A673 (cell line): ENCODE measurements around the gene TNS1. TPM values are rescaled to one million over a fixed set of nuclear protein-coding genes. Genes with fewer than 3 reads are reported as not detected.

ENCODE experiments used
- BruUV-seq: library from RNA; stranded (reverse); fragments of 400-500 nt; replicated peaks from 2 replicates; lab custom pipeline; 2021; lab: Mats Ljungman, UMichigan
- CTCF ChIA-PET: fragments of 300-600 bp; sonication (Branson Sonifier 250); formaldehyde crosslinking; loops from one replicate; lab custom pipeline; 2022; ENCODE audit warnings: antibody characterized with exemption; lab: Charles Lee
- POLR2A ChIA-PET: fragments of 300-600 bp; sonication (Branson Sonifier 250); formaldehyde crosslinking; loops from one replicate; lab custom pipeline; 2022; ENCODE audit warnings: antibody characterized with exemption; ENCODE audit not compliant: low non-redundant PET; lab: Charles Lee
- DNase-seq: peaks from one replicate; pipeline ENCODE4 v3.0.0-alpha.2; 2015; ENCODE audit warnings: low spot score
- H3K27ac ChIP-seq: fragments of 200-600 bp; sonication (generic); 2 replicates; pipeline ENCODE4 v1.5.1; 2016; ENCODE audit warnings: mixed run types, low read depth, mild to moderate bottlenecking, mixed read lengths, antibody characterized with exemption, low read length; ENCODE audit not compliant: poor library complexity, severe bottlenecking
- H3K27me3 ChIP-seq: fragments of 200-600 bp; sonication (generic); replicated peaks from 2 replicates; pipeline ENCODE4 v1.6.1; 2017; ENCODE audit warnings: mixed run types, low read depth, mild to moderate bottlenecking, mixed read lengths, antibody characterized with exemption, low read length; ENCODE audit not compliant: insufficient read depth, poor library complexity
- H3K36me3 ChIP-seq: fragments of 200-600 bp; sonication (generic); 2 replicates; pipeline ENCODE4 v1.6.1; 2016; ENCODE audit warnings: mixed run types, mild to moderate bottlenecking, mixed read lengths, antibody characterized with exemption, low read length; ENCODE audit not compliant: insufficient read depth, poor library complexity, severe bottlenecking
- H3K4me1 ChIP-seq: fragments of 200-600 bp; sonication (generic); 2 replicates; pipeline ENCODE4 v1.6.1; 2017; ENCODE audit warnings: mixed run types, mild to moderate bottlenecking, mixed read lengths, antibody characterized with exemption, low read length; ENCODE audit not compliant: insufficient read depth, poor library complexity, severe bottlenecking
- H3K4me3 ChIP-seq: fragments of 200-600 bp; sonication (generic); 2 replicates; pipeline ENCODE4 v1.5.1; 2016; ENCODE audit warnings: low read depth, mixed run types, mild to moderate bottlenecking, mixed read lengths, low read length; ENCODE audit not compliant: poor library complexity, severe bottlenecking
- H3K9me3 ChIP-seq: fragments of 200-600 bp; sonication (generic); 2 replicates; pipeline ENCODE4 v1.6.1; 2016; ENCODE audit warnings: mixed run types, low read depth, mild to moderate bottlenecking, mixed read lengths, antibody characterized with exemption, low read length; ENCODE audit not compliant: poor library complexity, severe bottlenecking
- CTCF ChIP-seq: fragments of 300-800, 200-600 bp; sonication (generic); conservative IDR thresholded peaks from 2 replicates; pipeline ENCODE4 v1.5.1; 2017; ENCODE audit warnings: low read depth, mild to moderate bottlenecking, antibody characterized with exemption, low read length, moderate library complexity, mixed read lengths
- EZH2 ChIP-seq: fragments of 200-600 bp; sonication (generic); IDR thresholded peaks from 2 replicates; pipeline ENCODE4 v1.6.1; 2017; ENCODE audit warnings: borderline replicate concordance, low read depth, mild to moderate bottlenecking, mixed read lengths, antibody characterized with exemption, low read length; ENCODE audit not compliant: poor library complexity, severe bottlenecking
- intact Hi-C: fragments of 100-400 bp; cut with micrococcal nuclease; formaldehyde crosslinking; loops from one replicate; pipeline ENCODE4 v1.10.0; 2022; ENCODE audit not compliant: unreplicated experiment
- total RNA-seq: library from RNA; stranded (reverse); gene quantifications from 2 replicates; pipeline ENCODE4 v1.2.3, GENCODE V29; 2021

TNS1 gene
- total RNA-seq, 1 experiment from 2014 or later, result 99.6 TPM

- no peak for DNase-seq
- POLR2A ChIA-PET, result no interaction called here
Measured at GRCh38 chr2:217924346-217924901, 78.4 kb downstream of the TNS1 start.

GRCh38 chr2:217923007-217923686 is 79.6 kb downstream of the TNS1 start:
- H3K36me3 ChIP-seq, result peaks cover 4% of the 10 kb centered on the region
- TF ChIP-seq CTCF (no peak), EZH2 (no peak)
- no peaks in the 10 kb centered on the region for H3K9me3 ChIP-seq
- intact Hi-C loops, result no loop called here
- H3K27ac ChIP-seq, result no peak overlapping the region
- no peak for DNase-seq
- CTCF ChIA-PET, result no interaction called here
- H3K27me3 ChIP-seq, result no peaks in the 10 kb centered on the region
- POLR2A ChIA-PET, result no interaction called here
- no peak overlapping the region for H3K4me3 ChIP-seq
- no peaks in the 10 kb centered on the region for H3K4me1 ChIP-seq
- BruUV-seq, result no TSS peak

More at GRCh38 chr2:217924346-217924901, 78.4 kb downstream of the TNS1 start:
- no peak overlapping the region for H3K27ac ChIP-seq
- CTCF ChIA-PET, result no interaction called here
- BruUV-seq, result no TSS peak
- no peak overlapping the region for H3K4me3 ChIP-seq
- no peaks in the 10 kb centered on the region for H3K4me1 ChIP-seq
- no peaks in the 10 kb centered on the region for H3K9me3 ChIP-seq
- intact Hi-C loops, result no loop called here
- H3K27me3 ChIP-seq, result no peaks in the 10 kb centered on the region
- H3K36me3 ChIP-seq, result peaks cover 4% of the 10 kb centered on the region
- TF ChIP-seq CTCF (no peak), EZH2 (no peak)

- CTCF ChIA-PET, result no interaction called here
- no peak for TF ChIP-seq CTCF
- no peak for TF ChIP-seq EZH2
- POLR2A ChIA-PET, result no interaction called here
- Histone ChIP-seq H3K9me3 (no peaks in the 10 kb centered on the region), H3K27me3 (no peaks in the 10 kb centered on the region), H3K36me3 (peaks cover 4% of the 10 kb centered on the region), H3K4me1 (no peaks in the 10 kb centered on the region), H3K4me3 (no peak overlapping the region), H3K27ac (no peak overlapping the region)
- intact Hi-C loops, result no loop called here
- DNase-seq, result no peak
- no TSS peak for BruUV-seq
Measured at GRCh38 chr2:217922101-217923006, 80.4 kb downstream of the TNS1 start.
